ENCODE measurements around the gene ALG2. TPM values are rescaled to one million over a fixed set of nuclear protein-coding genes. Genes with fewer than 3 reads are reported as not detected.

The ALG2 gene
- total and polyA plus RNA-seq, 2 of the 13 experiments (the other 11 are each of a cell fraction or from before 2014, with no cell fraction given) = 46.2 to 49.0 TPM

- no peak for TF ChIP-seq YEATS2 (CRISPR knock-in tag; IDR thresholded peaks at IDR 0.05; ENCODE audit: borderline replicate concordance)
- TF ChIP-seq, protein P1, sequence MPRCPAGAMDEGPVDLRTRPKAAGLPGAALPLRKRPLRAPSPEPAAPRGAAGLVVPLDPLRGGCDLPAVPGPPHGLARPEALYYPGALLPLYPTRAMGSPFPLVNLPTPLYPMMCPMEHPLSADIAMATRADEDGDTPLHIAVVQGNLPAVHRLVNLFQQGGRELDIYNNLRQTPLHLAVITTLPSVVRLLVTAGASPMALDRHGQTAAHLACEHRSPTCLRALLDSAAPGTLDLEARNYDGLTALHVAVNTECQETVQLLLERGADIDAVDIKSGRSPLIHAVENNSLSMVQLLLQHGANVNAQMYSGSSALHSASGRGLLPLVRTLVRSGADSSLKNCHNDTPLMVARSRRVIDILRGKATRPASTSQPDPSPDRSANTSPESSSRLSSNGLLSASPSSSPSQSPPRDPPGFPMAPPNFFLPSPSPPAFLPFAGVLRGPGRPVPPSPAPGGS (CRISPR knock-in tag; IDR thresholded peaks at IDR 0.05) = no peak
These were observed 28.3 kb downstream of the ALG2 start (continued) for GRCh38 chr9:99193466-99193821.

DNA sequence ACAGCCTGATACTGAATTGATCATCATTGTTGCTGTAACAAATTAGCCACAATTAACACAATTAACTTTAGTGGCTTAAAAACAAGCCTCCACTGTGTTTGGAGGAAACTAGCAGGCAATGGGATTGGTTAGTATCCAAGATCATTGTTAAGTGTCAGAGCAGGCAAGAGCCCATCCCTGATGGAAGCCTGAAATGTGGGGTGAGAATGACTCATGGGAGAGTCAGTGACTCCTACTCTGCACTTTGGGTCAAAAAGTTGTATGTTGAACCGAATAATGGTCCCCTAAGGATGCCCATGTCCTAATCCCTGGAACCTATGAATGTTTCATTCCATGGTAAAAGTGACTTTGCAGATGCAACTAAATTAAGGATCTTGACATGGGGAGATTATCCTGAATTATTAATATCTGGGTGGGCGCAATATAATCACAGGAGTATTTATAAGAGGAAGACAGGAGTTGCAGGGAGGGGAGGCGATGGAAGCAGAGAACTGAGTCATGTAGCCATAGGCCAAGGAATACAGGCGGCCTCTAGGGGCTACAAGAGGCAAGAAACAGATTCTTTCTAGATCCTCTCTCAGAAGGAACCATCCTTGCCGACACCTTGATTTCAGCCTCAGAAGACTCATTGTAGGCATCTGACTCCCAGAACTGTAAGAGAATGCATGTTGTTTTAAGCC is 28.8 kb downstream of the ALG2 start:
- no peak for ATAC-seq
- Histone ChIP-seq H3K4me1 (ENCODE audit: insufficient read depth, low read length) (no peaks in the 10 kb centered on the region), H2AFZ (ENCODE audit: low read length) (no peak overlapping the region), H3K4me2 (ENCODE audit: low read depth, low read length) (no peak overlapping the region), H3K4me3 (replicated peaks in 1 of 3; ENCODE audit: insufficient read depth in 1 of 3, low read depth in 2 of 3, low read length in 3 of 3) (no peak overlapping the region), H4K20me1 (ENCODE audit: insufficient read depth, low read length) (no peaks in the 10 kb centered on the region), H3K79me2 (ENCODE audit: insufficient read depth, low read length) (no peaks in the 10 kb centered on the region), H3K27me3 (ENCODE audit: control insufficient read depth in 1 of 2, insufficient read depth in 2 of 2, low read length in 2 of 2) (peaks cover 0 to 9% of the 10 kb centered on the region in 2 experiments; a peak in 2 of 5 replicates), H3K9ac (ENCODE audit: insufficient read depth, low read depth, low read length) (no peak overlapping the region), H3K36me3 (replicated peaks in 1 of 2; ENCODE audit: control insufficient read depth in 1 of 2, insufficient read depth in 2 of 2, low read length in 2 of 2) (no peaks in the 10 kb centered on the region), H3K9me3 (ENCODE audit: low read length) (no peaks in the 10 kb centered on the region), H3K27ac (ENCODE audit: extremely low read length, insufficient read depth, low read length) (no peak overlapping the region)
- no peak for TF ChIP-seq NR2F2 (IDR thresholded peaks at IDR 0.05; ENCODE audit: borderline replicate concordance, low read depth)
- no peak for TF ChIP-seq MXD1 (CRISPR knock-in tag; IDR thresholded peaks at IDR 0.05)
- TF ChIP-seq MXD4 (CRISPR knock-in tag; IDR thresholded peaks at IDR 0.05) = no peak
- no peak for TF ChIP-seq NCOA5 (CRISPR knock-in tag; IDR thresholded peaks at IDR 0.05)
- no peak for TF ChIP-seq ZSCAN9 (CRISPR knock-in tag; IDR thresholded peaks at IDR 0.05; ENCODE audit: borderline replicate concordance)
- TF ChIP-seq TAF1 (CRISPR knock-in tag; IDR thresholded peaks at IDR 0.05) = no peak
- ChIA-PET POLR2A (no interaction called here), CTCF (ENCODE audit: low intra/inter-chr PET ratio, low total read pairs) (no interaction called here)
- in situ Hi-C loops (cut with HindIII; ENCODE audit: extremely low pct_ligation_motif_present, low pct_unique_long_range_greater_than_20kb) = loop anchor here (25.0 kb wide), 1 partner anchor 819 kb away; no protein-coding TSS in a partner anchor
- no peak for FAIRE-seq
- intact Hi-C loops (cut with micrococcal nuclease; ENCODE audit: unreplicated experiment) = no loop called here
- DNase-seq (ENCODE audit: low spot score) = no peak
- BruUV-seq (replicated peaks) = no TSS peak
- 40% methylated on average over 5 of the region's 5 CpGs for WGBS (ENCODE audit: low lambda C conversion rate)

Data from HepG2 (cell line).